Effector memory CD8-positive, alpha-beta T cell (primary cell): Measurements from ENCODE around the gene WDR4.
"Not testable (repeated sequence)": the region's sequence is repeated elsewhere in the genome, so short reads cannot be mapped to it uniquely, and the experiment has no call there.

Experiments used
- ATAC-seq: fragments of 150-1000 bp; cut with Tn5 transposase; replicated peaks from 2 replicates; pipeline ENCODE4 v1.10.0; 2021; ENCODE audit warnings: mild to moderate bottlenecking, moderate library complexity
- DNase-seq, 3 experiments: peaks; one replicate each; pipeline ENCODE4 v3.0.0; 2021
- H3K27ac Mint-ChIP-seq, 2 donors: one replicate each; pipeline ENCODE4 v1.8.0; 2022; ENCODE audit warnings: mild to moderate bottlenecking in 2 of 2, mixed read lengths in 2 of 2, moderate library complexity in 2 of 2
- H3K27me3 Mint-ChIP-seq, 2 donors: one replicate each; pipeline ENCODE4 v1.8.0; 2022; ENCODE audit warnings: mixed read lengths in 2 of 2
- H3K36me3 Mint-ChIP-seq: one replicate; pipeline ENCODE4 v1.8.0; 2022; ENCODE audit warnings: mild to moderate bottlenecking, moderate library complexity, mixed read lengths; ENCODE audit not compliant: insufficient read depth
- H3K4me1 Mint-ChIP-seq, 2 donors: one replicate each; pipeline ENCODE4 v1.8.0; 2022; ENCODE audit warnings: low read depth in 2 of 2, mixed read lengths in 2 of 2
- H3K4me3 Mint-ChIP-seq, 2 donors: one replicate each; pipeline ENCODE4 v1.8.0; 2022; ENCODE audit warnings: mild to moderate bottlenecking in 2 of 2, mixed read lengths in 2 of 2, moderate library complexity in 2 of 2
- H3K9me3 Mint-ChIP-seq, 2 donors: one replicate each; pipeline ENCODE4 v1.8.0; 2022; ENCODE audit warnings: mixed read lengths in 2 of 2

WDR4 gene

DNA sequence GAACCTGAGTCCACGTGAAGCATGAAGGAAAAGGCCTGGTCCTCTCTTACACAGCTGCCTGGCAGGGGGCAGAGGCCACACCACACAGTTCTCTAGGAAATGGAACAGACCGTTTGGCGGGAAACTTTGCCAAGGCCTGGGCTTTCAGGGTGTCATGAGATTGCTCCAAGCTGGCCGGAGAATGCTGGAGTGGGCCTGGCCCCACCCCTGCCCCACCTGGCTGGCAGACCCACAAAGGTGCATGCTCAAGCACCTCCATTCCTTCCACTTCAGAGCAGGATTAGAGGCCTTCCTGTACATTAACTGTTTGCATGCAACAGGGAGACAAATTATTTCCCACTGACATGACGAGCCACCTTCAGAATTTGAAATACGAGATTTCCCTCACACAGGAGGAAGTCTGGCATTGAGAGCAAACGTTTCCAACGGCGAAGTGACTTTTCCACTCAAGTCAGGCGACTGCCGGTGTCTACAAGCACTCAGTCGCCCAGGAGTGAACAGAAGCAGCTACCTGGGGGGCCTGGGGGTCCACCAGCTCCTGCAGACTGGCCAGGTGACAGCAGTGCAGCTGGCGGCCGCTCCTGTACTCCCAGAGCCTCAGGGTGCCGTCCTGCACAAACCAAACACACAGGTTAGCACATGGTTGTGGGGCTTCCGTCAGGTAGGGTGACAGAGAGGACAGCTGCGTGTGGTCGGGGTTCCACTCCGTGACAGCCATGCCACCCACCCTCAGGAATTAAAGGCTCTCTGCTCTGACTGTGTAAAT is 24.0 kb downstream of the WDR4 start:
- Mint-ChIP-seq H3K27me3 (no peaks in the 10 kb centered on the region), H3K4me1 (peaks cover 2 to 5% of the 10 kb centered on the region in 2 donors), H3K4me3 (no peak overlapping the region), H3K9me3 (no peaks in the 10 kb centered on the region), H3K27ac (no peak overlapping the region), H3K36me3 (peaks cover 47% of the 10 kb centered on the region)
- DNase-seq (no peak), ATAC-seq (no peak)

DNA sequence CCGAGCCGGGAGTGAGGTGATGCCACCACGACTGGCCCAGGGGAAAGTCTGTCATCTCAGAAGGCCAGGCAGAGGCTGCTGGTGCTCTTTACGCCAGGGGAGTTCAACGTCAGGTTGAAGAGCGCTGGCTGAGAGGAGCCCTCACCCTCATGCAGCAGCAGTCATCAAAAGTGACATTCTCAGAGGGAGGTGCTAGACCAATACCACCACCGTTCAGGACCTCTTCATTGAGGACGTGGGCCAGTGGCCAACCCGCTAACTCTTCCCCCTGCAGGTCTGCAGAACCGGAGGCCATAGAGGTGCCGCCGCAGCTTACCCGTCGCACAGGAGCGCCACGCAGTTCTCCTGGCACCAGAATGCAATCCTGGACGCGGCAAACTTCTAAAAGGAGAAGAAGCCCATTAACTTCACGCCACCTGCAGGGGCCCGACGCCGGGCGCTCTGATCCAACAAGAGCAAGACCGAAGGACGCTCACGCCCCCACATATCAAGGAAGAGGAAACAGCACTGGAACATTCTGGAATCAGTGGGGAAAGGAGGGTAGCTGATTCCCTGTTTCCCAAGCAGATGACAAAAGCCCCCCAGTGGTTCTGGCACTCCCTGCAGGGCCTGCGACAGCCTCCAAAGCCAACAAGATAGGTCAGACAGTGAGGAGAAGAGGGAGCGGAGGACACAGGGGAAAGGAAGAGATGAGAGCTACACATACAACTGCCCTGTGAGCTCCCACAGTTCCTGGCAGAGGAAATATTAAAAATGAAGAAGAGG is 24.9 kb downstream of the WDR4 start:
- Mint-ChIP-seq H3K9me3 (no peaks in the 10 kb centered on the region), H3K4me1 (peaks cover 2 to 6% of the 10 kb centered on the region in 2 donors), H3K27ac (no peak overlapping the region), H3K27me3 (no peaks in the 10 kb centered on the region), H3K36me3 (peaks cover 51% of the 10 kb centered on the region), H3K4me3 (no peak overlapping the region)
- no peak for ATAC-seq
- no peak for DNase-seq

DNA sequence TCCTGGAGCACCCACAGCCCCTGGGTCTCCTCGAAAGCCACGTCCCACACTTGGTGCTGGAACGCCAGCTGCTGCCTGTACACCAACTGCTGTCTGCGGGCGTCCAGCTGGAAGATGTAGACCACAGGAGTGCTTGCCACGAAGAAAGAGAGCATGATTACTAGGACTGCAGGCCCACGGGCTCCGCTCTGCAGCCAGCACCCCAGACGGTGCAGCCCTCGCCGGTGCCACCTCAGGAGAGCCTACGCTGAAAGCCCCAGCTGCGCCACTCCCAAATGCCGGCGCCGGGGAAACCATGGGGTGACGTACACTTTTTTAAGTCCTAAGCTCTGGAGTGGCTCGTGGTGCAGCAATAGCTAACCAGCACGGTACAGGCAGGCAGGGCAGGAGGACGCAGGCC is 25.7 kb downstream of the WDR4 start:
- no peak for DNase-seq
- Mint-ChIP-seq H3K4me3 (no peak overlapping the region), H3K9me3 (peaks cover 0 to 1% of the 10 kb centered on the region in 2 donors), H3K4me1 (peaks cover 0 to 12% of the 10 kb centered on the region in 2 donors), H3K27me3 (no peaks in the 10 kb centered on the region), H3K27ac (no peak overlapping the region), H3K36me3 (peaks cover 48% of the 10 kb centered on the region)
- no peak for ATAC-seq

DNA sequence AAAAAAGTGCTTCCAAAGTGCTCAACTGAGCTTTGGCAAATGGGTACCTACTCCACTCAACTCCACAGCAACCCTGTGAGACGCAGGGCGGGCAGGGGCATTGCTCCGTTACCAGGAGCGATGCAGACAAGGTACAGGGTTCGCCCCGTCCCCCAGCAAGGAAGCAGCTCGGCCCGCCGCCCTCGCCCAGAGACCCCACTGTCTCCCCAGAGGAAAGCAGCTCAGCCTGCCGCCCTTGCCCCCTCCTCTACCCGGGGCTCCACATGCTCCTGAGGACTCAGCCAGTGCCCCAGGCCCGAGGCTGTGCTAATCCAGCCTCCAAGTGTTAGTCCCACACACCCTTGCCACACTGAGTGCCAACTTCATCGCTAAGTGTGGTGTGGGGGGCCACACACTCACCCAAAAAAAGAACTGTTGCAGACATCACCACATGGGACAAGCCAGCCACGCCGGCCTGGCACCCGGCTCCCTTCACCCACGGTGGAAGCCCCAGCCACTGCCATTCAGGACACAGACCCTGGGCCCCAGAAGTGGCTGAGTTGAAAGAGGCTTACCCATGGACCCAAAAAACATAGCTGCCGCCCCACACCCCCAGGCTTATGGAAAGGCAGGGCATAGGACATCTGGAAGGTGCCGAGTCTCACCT is 26.3 kb downstream of the WDR4 start:
- H3K27ac Mint-ChIP-seq: no peak overlapping the region
- no peak for ATAC-seq
- no peaks in the 10 kb centered on the region for H3K27me3 Mint-ChIP-seq
- no peak for DNase-seq
- H3K36me3 Mint-ChIP-seq: peaks cover 44% of the 10 kb centered on the region
- H3K9me3 Mint-ChIP-seq: peaks cover 0 to 1% of the 10 kb centered on the region in 2 donors
- H3K4me3 Mint-ChIP-seq: no peak overlapping the region
- H3K4me1 Mint-ChIP-seq: peaks cover 0 to 14% of the 10 kb centered on the region in 2 donors

DNA sequence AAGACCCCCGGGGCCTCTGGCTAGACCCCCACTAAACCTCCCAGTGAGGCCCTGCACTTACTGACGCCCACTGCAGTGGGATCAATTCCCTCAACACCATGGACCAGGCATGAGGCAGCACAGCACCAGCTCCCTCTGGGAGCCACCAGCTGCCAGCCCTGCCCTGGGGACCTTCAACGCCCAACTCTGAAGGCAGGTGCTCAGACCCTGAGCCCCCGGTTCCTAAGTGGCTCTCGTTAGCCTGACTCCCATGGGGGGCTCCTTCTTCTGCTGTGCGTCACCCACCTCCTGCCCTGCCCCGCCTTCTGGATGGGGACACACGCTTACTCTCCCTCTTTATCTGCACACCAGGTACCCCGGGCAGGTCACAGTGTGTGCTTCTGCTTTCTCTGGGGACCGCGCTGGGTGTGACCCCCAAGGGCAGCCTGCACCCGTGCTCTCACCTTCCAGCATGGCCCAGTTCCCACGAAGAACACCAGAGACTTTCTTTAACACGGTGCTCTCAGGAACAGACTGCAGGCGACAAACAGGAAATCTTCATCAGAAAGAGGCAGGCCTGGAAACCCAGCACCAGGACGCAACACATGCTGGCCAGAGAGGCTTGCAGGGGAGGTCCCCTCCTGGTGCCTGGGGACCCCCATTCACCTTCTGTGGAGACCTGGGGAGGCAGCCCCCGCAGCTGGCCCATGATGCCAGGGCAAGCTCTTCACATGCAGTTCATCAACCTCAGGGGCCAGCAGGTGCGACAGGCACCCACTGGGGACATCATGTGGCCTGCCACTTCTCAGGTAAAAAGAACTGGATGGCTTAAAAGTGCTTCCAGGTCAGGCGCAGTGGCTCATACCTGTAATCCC is 27.3 kb downstream of the WDR4 start:
- H3K4me3 Mint-ChIP-seq: no peak overlapping the region

DNA sequence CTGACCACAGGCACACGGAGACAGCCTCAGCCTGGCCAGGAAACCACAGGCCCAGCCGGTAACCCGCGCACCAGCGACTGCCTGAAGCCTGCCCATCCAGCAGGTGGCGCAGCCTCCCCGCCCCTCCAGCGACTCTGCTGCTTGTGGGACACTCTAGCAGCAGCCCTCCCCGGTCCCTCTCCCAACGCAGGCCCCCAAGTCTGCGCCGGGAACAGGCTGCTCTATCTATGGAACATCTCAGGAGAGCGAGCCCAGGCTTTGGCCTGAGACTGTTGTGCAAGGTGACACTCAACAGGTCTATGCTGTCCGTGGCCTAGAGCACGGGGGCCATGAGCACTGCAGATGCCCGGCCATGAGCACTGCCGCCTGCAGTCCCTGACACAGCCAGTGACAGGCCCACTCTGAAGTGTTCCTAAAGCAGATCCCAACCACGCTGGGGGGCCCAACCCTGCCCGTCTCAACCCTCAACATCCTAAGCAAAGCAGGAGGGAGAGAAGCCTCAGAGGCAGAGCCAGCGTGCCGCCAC is 28.4 kb downstream of the WDR4 start:
- H3K27me3 Mint-ChIP-seq: no peaks in the 10 kb centered on the region
- DNase-seq (peak in 1 of 3 experiments; percentile 27), ATAC-seq (peak; percentile 47)
- H3K27ac Mint-ChIP-seq: no peak overlapping the region
- no peak overlapping the region for H3K4me3 Mint-ChIP-seq
- peaks cover 3 to 12% of the 10 kb centered on the region in 2 donors for H3K4me1 Mint-ChIP-seq
- H3K36me3 Mint-ChIP-seq: peaks cover 43% of the 10 kb centered on the region
- peaks cover 0 to 1% of the 10 kb centered on the region in 2 donors for H3K9me3 Mint-ChIP-seq

More for the DNA sequence above, 27.3 kb downstream of the WDR4 start:
- H3K36me3 Mint-ChIP-seq: peaks cover 37% of the 10 kb centered on the region
- DNase-seq (no peak), ATAC-seq (no peak)
- no peaks in the 10 kb centered on the region for H3K27me3 Mint-ChIP-seq
- H3K9me3 Mint-ChIP-seq: peaks cover 0 to 1% of the 10 kb centered on the region in 2 donors
- H3K4me1 Mint-ChIP-seq: peaks cover 0 to 12% of the 10 kb centered on the region in 2 donors
- H3K27ac Mint-ChIP-seq: peak overlapping the region in 1 of 2 donors; percentile 26

DNA sequence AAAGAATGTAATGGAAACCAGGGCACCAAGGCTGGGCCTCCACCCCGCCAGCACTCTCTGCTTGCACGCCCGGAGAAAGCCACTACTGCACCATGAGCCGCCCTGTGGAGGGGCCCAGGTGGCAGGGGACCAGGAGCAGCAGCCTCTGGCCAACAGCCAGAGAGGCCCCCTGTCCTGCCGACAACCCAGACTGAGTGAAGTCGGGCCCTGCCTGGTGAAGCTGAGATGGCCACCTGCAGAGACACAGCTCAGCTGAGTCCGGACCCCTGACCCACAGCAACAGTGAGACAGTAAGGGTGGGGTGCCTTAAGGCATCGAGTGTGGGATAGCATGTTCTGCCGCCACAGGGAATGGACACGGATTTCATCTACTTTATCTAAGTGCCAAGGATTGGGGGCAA is 28.9 kb downstream of the WDR4 start:
- no peak overlapping the region for H3K4me3 Mint-ChIP-seq
- peak overlapping the region; percentile 26 to 44 for H3K27ac Mint-ChIP-seq
- H3K4me1 Mint-ChIP-seq: peaks cover 3 to 12% of the 10 kb centered on the region in 2 donors
- peaks cover 42% of the 10 kb centered on the region for H3K36me3 Mint-ChIP-seq
- H3K27me3 Mint-ChIP-seq: no peaks in the 10 kb centered on the region
- DNase-seq (no peak), ATAC-seq (no peak)
- H3K9me3 Mint-ChIP-seq: peaks cover 0 to 1% of the 10 kb centered on the region in 2 donors

DNA sequence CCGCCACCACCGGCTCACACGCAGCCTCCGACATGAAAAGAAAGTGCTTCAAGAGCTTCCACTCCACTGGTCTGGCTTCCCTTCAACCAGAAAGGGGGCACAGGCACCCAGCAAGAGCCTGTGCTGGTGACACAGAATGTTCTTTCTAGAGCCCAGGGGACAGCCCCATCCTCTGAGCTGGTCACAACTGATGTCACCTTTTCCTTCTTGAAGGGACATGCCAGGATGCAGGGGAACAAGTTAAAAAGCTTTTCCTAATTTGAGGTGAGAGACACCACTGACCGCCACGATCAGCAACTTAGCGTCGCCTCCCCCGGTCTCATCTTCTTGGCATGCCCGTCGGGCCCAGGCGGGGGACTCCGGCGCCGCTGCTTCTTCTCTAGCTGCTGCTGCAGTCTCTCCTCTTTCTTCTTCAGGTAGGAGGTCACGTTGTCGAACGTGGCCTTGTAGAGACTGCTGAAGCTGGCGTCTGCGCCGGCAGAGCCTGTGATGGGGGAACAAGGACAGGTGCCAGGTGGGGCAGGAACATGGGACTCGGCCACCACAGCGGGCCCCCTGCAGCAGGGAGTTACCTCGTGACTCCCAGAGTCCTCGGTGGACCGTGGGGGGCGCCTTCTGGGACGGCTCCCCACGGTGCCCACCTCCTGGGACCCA is 29.5 kb downstream of the WDR4 start:
- no peak overlapping the region for H3K4me3 Mint-ChIP-seq
- H3K4me1 Mint-ChIP-seq: peaks cover 3 to 12% of the 10 kb centered on the region in 2 donors
- peak overlapping the region; percentile 26 to 44 for H3K27ac Mint-ChIP-seq
- ATAC-seq (no peak), DNase-seq (no peak)
- no peaks in the 10 kb centered on the region for H3K27me3 Mint-ChIP-seq
- H3K9me3 Mint-ChIP-seq: peaks cover 0 to 1% of the 10 kb centered on the region in 2 donors
- H3K36me3 Mint-ChIP-seq: peaks cover 37% of the 10 kb centered on the region

DNA sequence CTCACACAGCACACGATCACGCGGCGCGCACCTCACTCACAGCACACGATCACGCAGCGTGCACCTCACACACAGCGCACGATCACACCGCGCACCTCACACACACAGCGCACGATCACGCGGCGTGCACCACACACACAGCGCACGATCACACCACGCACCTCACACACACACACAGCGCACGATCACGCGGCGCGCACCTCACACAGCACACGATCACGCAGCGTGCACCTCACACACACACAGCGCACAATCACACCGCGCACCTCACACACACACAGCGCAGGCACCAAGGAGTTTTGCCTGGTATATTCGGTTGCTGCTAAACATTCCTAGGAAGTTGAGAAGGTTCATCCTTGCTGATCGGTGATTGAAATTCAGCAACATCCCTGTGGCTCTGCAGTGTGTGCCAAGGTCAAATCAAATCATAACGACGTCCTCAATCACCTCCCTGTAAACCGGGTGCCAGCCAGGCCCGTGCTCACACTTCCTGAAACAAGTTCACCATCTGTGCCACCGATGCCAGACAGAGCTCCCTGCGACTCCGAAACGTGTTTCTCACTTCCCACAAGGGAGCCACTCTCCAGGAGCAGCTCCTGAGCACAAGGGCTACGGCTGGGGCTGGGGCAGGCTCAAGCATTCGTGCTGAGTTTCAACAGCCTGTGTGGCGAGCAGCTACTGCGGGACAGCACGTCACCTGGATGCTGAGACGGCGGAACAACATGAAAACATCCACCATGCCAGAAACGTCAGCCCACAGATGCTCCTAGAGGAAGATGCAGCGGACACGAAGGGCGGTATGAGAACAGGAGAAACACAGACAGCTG is 30.2 kb downstream of the WDR4 start:
- ATAC-seq (no peak), DNase-seq (no peak)
- peaks cover 3 to 12% of the 10 kb centered on the region in 2 donors for H3K4me1 Mint-ChIP-seq
- no peaks in the 10 kb centered on the region for H3K27me3 Mint-ChIP-seq
- peaks cover 0 to 1% of the 10 kb centered on the region in 2 donors for H3K9me3 Mint-ChIP-seq
- H3K27ac Mint-ChIP-seq: peak overlapping the region; percentile 25 to 72
- H3K4me3 Mint-ChIP-seq: no peak overlapping the region
- peaks cover 39% of the 10 kb centered on the region for H3K36me3 Mint-ChIP-seq

DNA sequence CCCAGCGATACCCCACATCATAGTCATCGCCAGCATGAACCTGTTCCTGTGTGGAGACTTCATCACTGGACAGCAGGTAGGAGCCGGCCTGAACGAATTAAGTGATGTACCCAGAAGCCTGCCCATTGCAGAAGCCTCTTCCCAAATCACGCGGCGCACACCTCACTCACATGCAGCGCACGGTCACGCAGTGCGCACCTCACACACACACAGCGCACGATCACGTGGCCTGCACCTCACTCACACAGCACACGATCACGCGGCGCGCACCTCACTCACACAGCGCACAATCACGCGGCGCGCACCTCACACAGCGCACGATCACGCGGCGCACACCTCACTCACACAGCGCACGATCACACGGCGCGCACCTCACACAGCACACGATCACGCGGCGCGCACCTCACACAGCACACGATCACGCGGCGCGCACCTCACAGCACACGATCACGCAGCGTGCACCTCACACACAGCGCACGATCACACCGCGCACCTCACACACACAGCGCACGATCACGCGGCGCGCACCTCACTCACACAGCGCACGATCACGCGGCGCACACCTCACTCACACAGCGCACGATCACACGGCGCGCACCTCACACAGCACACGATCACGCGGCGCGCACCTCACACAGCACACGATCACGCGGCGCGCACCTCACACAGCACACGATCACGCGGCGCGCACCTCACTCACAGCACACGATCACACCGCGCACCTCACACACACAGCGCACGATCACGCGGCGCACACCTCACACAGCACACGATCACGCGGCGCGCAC is 31.0 kb downstream of the WDR4 start:
- not testable (repeated sequence) for ATAC-seq, H3K4me3 Mint-ChIP-seq, DNase-seq, H3K27me3 Mint-ChIP-seq, H3K27ac Mint-ChIP-seq, H3K9me3 Mint-ChIP-seq
- Mint-ChIP-seq H3K36me3 (peaks cover 36% of the 10 kb centered on the region), H3K4me1 (peaks cover 3 to 12% of the 10 kb centered on the region in 2 donors)

DNA sequence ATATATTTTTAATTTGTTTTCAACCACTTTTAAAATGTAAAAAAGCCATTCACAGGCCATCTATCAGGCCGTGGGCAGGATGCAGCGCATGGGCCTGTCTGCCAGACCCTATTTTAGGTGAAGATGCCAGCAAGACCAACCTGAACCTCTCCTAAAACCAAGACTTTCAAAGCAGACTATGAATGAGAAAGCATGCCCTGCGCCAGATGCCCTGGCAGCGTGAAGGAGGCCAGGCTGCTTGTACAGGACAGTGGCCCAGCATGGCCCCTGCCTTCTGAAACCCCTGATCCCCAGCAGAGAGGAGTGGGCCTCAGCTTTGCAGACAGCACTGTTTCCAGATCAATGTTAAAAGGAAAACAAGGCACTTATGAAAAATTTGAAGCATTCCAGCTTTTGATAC is 31.6 kb downstream of the WDR4 start:
- H3K27ac Mint-ChIP-seq: no peak overlapping the region
- H3K4me1 Mint-ChIP-seq: peaks cover 3 to 12% of the 10 kb centered on the region in 2 donors
- peaks cover 0 to 1% of the 10 kb centered on the region in 2 donors for H3K9me3 Mint-ChIP-seq
- H3K36me3 Mint-ChIP-seq: peaks cover 36% of the 10 kb centered on the region
- DNase-seq (no peak), ATAC-seq (no peak)
- no peaks in the 10 kb centered on the region for H3K27me3 Mint-ChIP-seq
- no peak overlapping the region for H3K4me3 Mint-ChIP-seq
